SIG-M5 treated with dmso at 0.1 percent for 504 hours (cell line): Measurements from ENCODE around the gene NEO1.
A peak's percentile ranks its signal among the peaks of the same experiment; 100 is the strongest.

ENCODE experiments used
- DNase-seq: peaks from one replicate; lab custom pipeline; 2025; ENCODE audit not compliant: unreplicated experiment; lab: John Stamatoyannopoulos, UW

The NEO1 gene

GRCh38 chr15:73346735-73347312 lies 294.6 kb downstream of the NEO1 start:
- peak; percentile 23 for DNase-seq

GRCh38 chr15:73349191-73349590 lies 296.9 kb downstream of the NEO1 start:
- DNase-seq, result no peak

- DNase-seq, result no peak
Measured at GRCh38 chr15:73352082-73352481, 299.8 kb downstream of the NEO1 start.

DNA sequence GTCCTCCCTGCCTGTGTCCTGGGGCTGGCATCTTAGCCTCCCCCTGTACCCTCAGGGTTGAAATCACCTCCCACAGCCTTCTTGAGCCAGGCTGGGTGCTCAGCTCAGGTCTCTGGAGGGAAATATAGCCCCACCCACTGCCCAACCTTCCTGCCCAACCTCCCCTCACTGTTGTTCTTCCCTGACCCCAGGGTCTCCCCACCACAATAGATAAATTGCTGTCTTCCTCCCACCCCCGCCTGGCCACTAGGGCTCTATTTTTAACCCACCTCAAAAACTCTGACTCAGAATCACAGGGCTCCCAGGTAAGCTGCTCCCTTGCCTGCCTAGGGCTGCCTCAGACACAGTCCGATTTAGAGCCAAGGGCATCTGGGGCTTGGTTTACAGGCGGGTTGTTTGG lies 301.5 kb downstream of the NEO1 start:
- DNase-seq, result no peak

DNA sequence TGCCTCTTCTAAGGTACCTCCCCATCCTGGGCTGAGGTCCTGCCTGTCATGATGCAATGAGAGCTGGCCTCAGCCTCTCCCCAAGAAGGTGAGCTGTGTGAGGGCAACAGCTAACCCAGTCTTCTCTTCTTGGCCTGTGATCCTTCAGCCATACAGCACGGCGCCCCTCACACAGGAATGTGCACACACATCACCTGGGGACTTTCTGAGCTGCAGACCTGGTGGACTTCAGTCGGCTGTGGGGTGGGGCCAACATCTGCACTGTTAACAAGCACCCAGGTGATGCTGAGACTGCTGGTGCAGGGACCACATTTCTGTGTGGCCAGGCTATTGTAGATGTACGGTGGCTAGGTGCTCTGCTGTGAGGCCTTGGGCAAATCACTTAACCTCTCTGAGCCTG lies 302.0 kb downstream of the NEO1 start:
- no peak for DNase-seq
